ENCODE results near the gene NCAN.
A peak's percentile ranks its signal among the peaks of the same experiment; 100 is the strongest.

NCAN gene

GRCh38 chr19:19260417-19261214 lies 48.9 kb downstream of the NCAN start:
- DNase-seq (ENCODE audit: low read depth), result peak; percentile 54
- H3K4me3 ChIP-seq (ENCODE audit: low read depth, low read length), result peak overlapping the region; percentile 40
- TF ChIP-seq POLR2A (IDR thresholded peaks at IDR 0.05; ENCODE audit: extremely low read depth, insufficient read length), result no peak

GRCh38 chr19:19261350-19262189 lies 49.8 kb downstream of the NCAN start:
- H3K4me3 ChIP-seq (ENCODE audit: low read depth, low read length), result peak overlapping the region; percentile 40
- no peak for TF ChIP-seq CTCF (IDR thresholded peaks at IDR 0.05; ENCODE audit: low read depth, low read length)
- peak; percentile 99 for TF ChIP-seq MYC (IDR thresholded peaks at IDR 0.05; ENCODE audit: low read depth, low read length)
- peak; percentile 56 for TF ChIP-seq POLR2A (IDR thresholded peaks at IDR 0.05; ENCODE audit: extremely low read depth, insufficient read length)
- TF ChIP-seq MAX (IDR thresholded peaks at IDR 0.05; ENCODE audit: low read depth, low read length), result peak; percentile 97
- DNase-seq (ENCODE audit: low read depth), result peak; percentile 94

GRCh38 chr19:19262190-19263057 lies 50.7 kb downstream of the NCAN start:
- H3K4me3 ChIP-seq (ENCODE audit: low read depth, low read length), result peak overlapping the region; percentile 40
- no peak for TF ChIP-seq MYC (IDR thresholded peaks at IDR 0.05; ENCODE audit: low read depth, low read length)
- no peak for TF ChIP-seq CTCF (IDR thresholded peaks at IDR 0.05; ENCODE audit: low read depth, low read length)
- TF ChIP-seq POLR2A (IDR thresholded peaks at IDR 0.05; ENCODE audit: extremely low read depth, insufficient read length), result no peak
- TF ChIP-seq MAX (IDR thresholded peaks at IDR 0.05; ENCODE audit: low read depth, low read length), result no peak
- DNase-seq (ENCODE audit: low read depth), result peak; percentile 35

GRCh38 chr19:19263886-19264487 lies 52.2 kb downstream of the NCAN start:
- no peak overlapping the region for H3K4me3 ChIP-seq (ENCODE audit: low read depth, low read length)
- DNase-seq (ENCODE audit: low read depth), result no peak
- TF ChIP-seq MYC (IDR thresholded peaks at IDR 0.05; ENCODE audit: low read depth, low read length), result no peak
- no peak for TF ChIP-seq POLR2A (IDR thresholded peaks at IDR 0.05; ENCODE audit: extremely low read depth, insufficient read length)
- no peak for TF ChIP-seq MAX (IDR thresholded peaks at IDR 0.05; ENCODE audit: low read depth, low read length)
- TF ChIP-seq CTCF (IDR thresholded peaks at IDR 0.05; ENCODE audit: low read depth, low read length), result no peak

- TF ChIP-seq POLR2A (IDR thresholded peaks at IDR 0.05; ENCODE audit: extremely low read depth, insufficient read length), result no peak
- TF ChIP-seq MYC (IDR thresholded peaks at IDR 0.05; ENCODE audit: low read depth, low read length), result no peak
- TF ChIP-seq CTCF (IDR thresholded peaks at IDR 0.05; ENCODE audit: low read depth, low read length), result no peak
- TF ChIP-seq MAX (IDR thresholded peaks at IDR 0.05; ENCODE audit: low read depth, low read length), result no peak
- no peak overlapping the region for H3K4me3 ChIP-seq (ENCODE audit: low read depth, low read length)
- no peak for DNase-seq (ENCODE audit: low read depth)
These were observed 55.5 kb downstream of the NCAN start for GRCh38 chr19:19267305-19267704.

All from NB4 (cell line).